B cell (primary cell): ENCODE measurements around the gene EVX1. TPM values are rescaled to one million over a fixed set of nuclear protein-coding genes. Genes with fewer than 3 reads are reported as not detected.

Experiments
- ATAC-seq: fragments of 200-7000 bp; cut with Tn5 transposase; one replicate; pipeline ENCODE4 v1.10.0; 2021; ENCODE audit warnings: low read depth, mild to moderate bottlenecking, moderate number of reproducible peaks, moderate library complexity
- CTCF ChIA-PET: fragments of 350-600 bp; sonication (Branson Sonifier 250); formaldehyde crosslinking; loops from one replicate; lab custom pipeline; 2021; ENCODE audit warnings: antibody characterized with exemption, inconsistent platforms; lab: Charles Lee
- POLR2A ChIA-PET: fragments of 350-600 bp; sonication (Branson Sonifier 250); formaldehyde crosslinking; loops from one replicate; lab custom pipeline; 2021; ENCODE audit warnings: antibody characterized with exemption; lab: Charles Lee
- DNase-seq: peaks from one replicate; pipeline ENCODE4 v3.0.0; 2013
- H2AFZ ChIP-seq: 2 replicates; pipeline ENCODE4 v1.6.1; 2012; ENCODE audit warnings: mild to moderate bottlenecking, low read depth, low read length; ENCODE audit not compliant: insufficient read depth, poor library complexity, severe bottlenecking
- H3K27ac ChIP-seq, 2 donors: 1 replicate in 1 of 2; 2 replicates in 1 of 2; pipeline ENCODE4 v1.5.1; 2012 to 2013; ENCODE audit warnings: low read length in 2 of 2, mild to moderate bottlenecking in 2 of 2, moderate library complexity in 1 of 2
- H3K27me3 ChIP-seq, 4 experiments: fragments of 200-600 bp in 1 of 4; sonication (generic) in 1 of 4; replicated peaks in 1 of 4; 1 replicate in 2 of 4; 2 replicates in 2 of 4; pipeline versions ENCODE4 v1.6.1 to v1.7.0; 2013 to 2016; ENCODE audit warnings: low read length in 3 of 4, mild to moderate bottlenecking in 2 of 4, mixed read lengths in 1 of 4, moderate library complexity in 1 of 4; ENCODE audit not compliant: insufficient read depth in 4 of 4, control insufficient read depth in 3 of 4; ENCODE audit errors: control extremely low read depth in 1 of 4
- H3K36me3 ChIP-seq, 2 experiments: replicated peaks in 1 of 2; 1 replicate in 1 of 2; 2 replicates in 1 of 2; pipeline versions ENCODE4 v1.6.1 to v1.7.1; 2013; ENCODE audit warnings: low read length in 1 of 2; ENCODE audit not compliant: insufficient read depth in 2 of 2, control insufficient read depth in 1 of 2; ENCODE audit errors: control extremely low read depth in 1 of 2, extremely low read depth in 1 of 2
- H3K4me1 ChIP-seq, 2 donors: fragments of 200-600 bp in 1 of 2; sonication (generic) in 1 of 2; 1 replicate in 1 of 2; 2 replicates in 1 of 2; pipeline versions ENCODE4 v1.5.1 to v1.6.1; 2013 to 2017; ENCODE audit warnings: low read length in 2 of 2; ENCODE audit not compliant: control insufficient read depth in 2 of 2, insufficient read depth in 2 of 2
- H3K4me2 ChIP-seq: replicated peaks from 2 replicates; pipeline ENCODE3; 2012; ENCODE audit warnings: mild to moderate bottlenecking, low read depth, low read length; ENCODE audit not compliant: poor library complexity, severe bottlenecking
- H3K4me3 ChIP-seq, 5 experiments: fragments of 200-600 bp in 1 of 5; sonication (generic) in 1 of 5; 1 replicate in 3 of 5; 2 replicates in 2 of 5; pipeline versions ENCODE4 v1.5.1 to v1.7.0; 2011 to 2016; ENCODE audit warnings: low read length in 4 of 5, mild to moderate bottlenecking in 4 of 5, low read depth in 2 of 5, control low read depth in 1 of 5, moderate library complexity in 1 of 5; ENCODE audit not compliant: insufficient read depth in 1 of 5; ENCODE audit errors: control extremely low read depth in 1 of 5, extremely low read depth in 1 of 5
- H3K79me2 ChIP-seq: fragments of 200-600 bp; sonication (generic); one replicate; pipeline ENCODE4 v1.6.0; 2016; ENCODE audit warnings: low read length; ENCODE audit not compliant: control insufficient read depth, insufficient read depth
- H3K9ac ChIP-seq: fragments of 200-600 bp; sonication (generic); 2 replicates; pipeline ENCODE4 v1.6.1; 2017; ENCODE audit warnings: mild to moderate bottlenecking, low read length, moderate library complexity
- H3K9me3 ChIP-seq, 3 donors: one replicate each; pipeline versions ENCODE4 v1.6.1 to v1.7.1; 2013; ENCODE audit warnings: low read length in 2 of 3; ENCODE audit not compliant: control insufficient read depth in 2 of 3, insufficient read depth in 1 of 3; ENCODE audit errors: control extremely low read depth in 1 of 3
- H4K20me1 ChIP-seq: 2 replicates; pipeline ENCODE4 v1.6.0; 2012; ENCODE audit warnings: mild to moderate bottlenecking, low read length; ENCODE audit not compliant: insufficient read depth, control insufficient read depth, poor library complexity, severe bottlenecking
- H3K27ac Mint-ChIP-seq: one replicate; pipeline ENCODE4 v1.8.0; 2021; ENCODE audit warnings: mixed read lengths
- H3K27me3 Mint-ChIP-seq: one replicate; pipeline ENCODE4 v1.8.0; 2021; ENCODE audit warnings: mixed read lengths
- H3K4me1 Mint-ChIP-seq: one replicate; pipeline ENCODE4 v1.8.0; 2021; ENCODE audit warnings: mixed read lengths
- H3K4me3 Mint-ChIP-seq: one replicate; pipeline ENCODE4 v1.8.0; 2021; ENCODE audit warnings: mixed read lengths
- H3K9me3 Mint-ChIP-seq: one replicate; pipeline ENCODE4 v1.8.0; 2022; ENCODE audit warnings: mixed read lengths; ENCODE audit not compliant: insufficient read depth
- CTCF ChIP-seq: fragments of 200-600 bp; IDR thresholded peaks from one replicate; pipeline ENCODE4 v1.8.0; 2022; ENCODE audit warnings: antibody characterized with exemption, mild to moderate bottlenecking
- EZH2 ChIP-seq: IDR thresholded peaks from 2 replicates; pipeline ENCODE4 v1.6.1; 2012; ENCODE audit warnings: borderline replicate concordance, low read depth, mild to moderate bottlenecking, moderate library complexity, low read length; ENCODE audit not compliant: insufficient read depth, poor library complexity, severe bottlenecking
- intact Hi-C: fragments of 100-400 bp; cut with micrococcal nuclease; formaldehyde crosslinking; loops from one replicate; pipeline ENCODE4 v1.10.0; 2022
- polyA plus RNA-seq: library from polyadenylated mRNA; depleted of rRNA; stranded (reverse); fragments of >200 nt; gene quantifications from 2 replicates; pipeline ENCODE4 v1.2.3, GENCODE V29; 2012
- total RNA-seq, 2 donors: library from RNA; stranded (reverse); fragments of 120-200 nt in 1 of 2; gene quantifications; 1 replicate in 1 of 2; 2 replicates in 1 of 2; pipeline versions ENCODE4 v1.2.3 to v1.2.4, GENCODE V29; 2013 to 2022

EVX1 gene
- total and polyA plus RNA-seq, 2 donors (not counting 1 experiment from before 2014, with no cell fraction given): not detected

DNA sequence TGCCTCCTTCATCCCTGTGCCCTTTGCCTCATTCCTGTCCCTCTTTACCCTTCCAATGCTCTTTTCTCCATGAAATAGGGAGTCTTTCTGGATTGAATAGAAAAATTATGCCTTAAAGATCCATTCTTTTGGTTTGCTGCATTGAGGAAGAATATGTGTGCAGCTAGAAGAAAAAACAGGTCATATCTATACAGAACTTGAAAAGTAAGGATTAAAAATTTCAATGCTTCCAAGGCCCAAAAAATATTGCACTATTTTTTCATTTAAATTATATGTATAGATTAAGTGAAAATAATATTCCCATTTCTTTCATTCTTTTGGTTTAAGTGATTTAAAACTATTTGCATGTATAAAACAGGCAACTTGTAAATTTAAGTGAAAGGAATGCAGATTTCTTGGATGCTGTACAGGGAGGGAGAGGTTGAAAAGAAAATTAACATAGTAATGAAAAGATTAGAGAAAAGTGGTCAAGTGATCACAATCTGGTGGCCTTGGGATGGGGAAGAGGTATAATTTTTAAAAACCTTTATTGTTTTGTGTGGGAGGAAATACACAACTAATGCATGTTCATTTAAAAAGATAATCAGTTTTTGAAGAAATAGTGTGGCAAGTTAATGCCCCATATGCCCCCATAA, 18.5 kb upstream of the EVX1 start:
- H3K4me3 ChIP-seq: no peak overlapping the region
- Mint-ChIP-seq H3K9me3 (no peaks in the 10 kb centered on the region), H3K4me3 (no peak overlapping the region), H3K27me3 (peaks cover 79% of the 10 kb centered on the region), H3K4me1 (peaks cover 13% of the 10 kb centered on the region), H3K27ac (no peak overlapping the region)
- H3K4me1 ChIP-seq: peaks cover 8 to 11% of the 10 kb centered on the region in 2 donors
- no peaks in the 10 kb centered on the region for H3K36me3 ChIP-seq
- DNase-seq: no peak
- CTCF ChIA-PET: interaction anchor here (0.9 to 1.1 kb wide), 3 partner anchors 13 to 796 kb away, joined by 3 to 4 read pairs (median 3); no protein-coding TSS in a partner anchor
- TF ChIP-seq EZH2: no peak
- TF ChIP-seq CTCF: no peak
- peaks cover 2 to 73% (median 63%) of the 10 kb centered on the region in 4 experiments for H3K27me3 ChIP-seq
- H4K20me1 ChIP-seq: no peaks in the 10 kb centered on the region
- peaks cover 0 to 3% (median 0%) of the 10 kb centered on the region in 3 donors for H3K9me3 ChIP-seq
- no peak overlapping the region for H2AFZ ChIP-seq
- intact Hi-C loops: no loop called here
- no peaks in the 10 kb centered on the region for H3K79me2 ChIP-seq
- H3K9ac ChIP-seq: no peak overlapping the region
- no peak for ATAC-seq
- POLR2A ChIA-PET: no interaction called here
- H3K27ac ChIP-seq: no peak overlapping the region
- no peak overlapping the region for H3K4me2 ChIP-seq
